ENCODE results near the gene ALLC.

GRCh38 chr2:3626812-3627499 lies 31.0 kb upstream of the ALLC start:
- TF ChIP-seq E2F4 (IDR thresholded peaks at IDR 0.05; ENCODE audit: low read depth, low read length) = no peak
- no peak for TF ChIP-seq SP1 (IDR thresholded peaks at IDR 0.05; ENCODE audit: low read depth, low read length)
- TF ChIP-seq MLLT1 (IDR thresholded peaks at IDR 0.05) = no peak

Data from GM12878 (cell line).